Ishikawa (cell line): ENCODE measurements around the gene TELO2.

ENCODE experiments used
- CEBPB ChIP-seq: IDR thresholded peaks from 2 replicates; pipeline ENCODE4 v1.6.1; 2012
- EP300 ChIP-seq: IDR thresholded peaks from 2 replicates; pipeline ENCODE4 v1.6.1; 2012; ENCODE audit warnings: borderline replicate concordance
- FOXM1 ChIP-seq: IDR thresholded peaks from 2 replicates; pipeline ENCODE4 v1.6.1; 2012; ENCODE audit warnings: low read depth, borderline replicate concordance
- MAX ChIP-seq: IDR thresholded peaks from 2 replicates; pipeline ENCODE4 v1.6.1; 2012
- RAD21 ChIP-seq: IDR thresholded peaks from 2 replicates; pipeline ENCODE4 v1.6.1; 2012; ENCODE audit warnings: low read depth
- REST ChIP-seq: IDR thresholded peaks from 2 replicates; pipeline ENCODE4 v1.6.1; 2012; ENCODE audit warnings: low read depth, mild to moderate bottlenecking
- TAF1 ChIP-seq: IDR thresholded peaks from 2 replicates; pipeline ENCODE4 v1.6.1; 2012; ENCODE audit warnings: low read depth, mild to moderate bottlenecking
- TCF12 ChIP-seq: IDR thresholded peaks from 2 replicates; pipeline ENCODE4 v1.6.1; 2012; ENCODE audit warnings: low read depth
- YY1 ChIP-seq: IDR thresholded peaks from 2 replicates; pipeline ENCODE4 v1.6.1; 2012; ENCODE audit warnings: low read depth

- no peak for TF ChIP-seq TAF1
- TF ChIP-seq YY1, result no peak
- TF ChIP-seq CEBPB, result no peak
- TF ChIP-seq EP300, result no peak
- TF ChIP-seq RAD21, result no peak
- no peak for TF ChIP-seq MAX
- no peak for TF ChIP-seq TCF12
- no peak for TF ChIP-seq FOXM1
- TF ChIP-seq REST, result no peak
Observed at GRCh38 chr16:1530349-1530882, 37.3 kb downstream of the TELO2 start.
